IMR-90 (cell line): ENCODE measurements around the gene PAM. TPM values are rescaled to one million over a fixed set of nuclear protein-coding genes. Genes with fewer than 3 reads are reported as not detected.

Experiments
- ATAC-seq: fragments of 200-7000 bp; cut with Tn5 transposase; 2 replicates; pipeline ENCODE4 v1.9.1; 2020; ENCODE audit warnings: low read depth, mild to moderate bottlenecking, moderate library complexity
- BruUV-seq: library from RNA; stranded (reverse); fragments of 400-500 nt; replicated peaks from 2 replicates; lab custom pipeline; 2021; lab: Mats Ljungman, UMichigan
- CTCF ChIA-PET: fragments of 300-600 bp; formaldehyde crosslinking; extraction: SDS; loops from one replicate; lab custom pipeline; 2021; ENCODE audit warnings: antibody characterized with exemption; lab: Yijun Ruan, JAX
- POLR2A ChIA-PET: fragments of 300-600 bp; sonication (Branson Sonifier 250); formaldehyde crosslinking; loops from one replicate; lab custom pipeline; 2022; ENCODE audit warnings: antibody characterized with exemption; ENCODE audit not compliant: unreplicated experiment; lab: Charles Lee
- DNase-seq: peaks from one replicate; pipeline ENCODE4 v3.0.0; 2013
- H2AFZ ChIP-seq: replicated peaks from 2 replicates; pipeline ENCODE3; 2013; ENCODE audit warnings: low read length, mild to moderate bottlenecking; ENCODE audit not compliant: poor library complexity
- H2AK5ac ChIP-seq: 2 replicates; pipeline ENCODE4 v1.6.1; 2013; ENCODE audit warnings: low read depth, low read length, inconsistent platforms
- H2AK9ac ChIP-seq: replicated peaks from 2 replicates; pipeline ENCODE3; 2013; ENCODE audit warnings: mild to moderate bottlenecking, low read depth, low read length, moderate library complexity; ENCODE audit not compliant: poor library complexity
- H2BK120ac ChIP-seq: 2 replicates; pipeline ENCODE4 v1.6.1; 2013; ENCODE audit warnings: low read depth, low read length, inconsistent platforms
- H2BK15ac ChIP-seq: 3 replicates; pipeline ENCODE4 v1.6.1; 2013; ENCODE audit warnings: low read depth, low read length, inconsistent platforms
- H2BK20ac ChIP-seq: 2 replicates; pipeline ENCODE4 v1.6.1; 2013; ENCODE audit warnings: low read depth, mild to moderate bottlenecking, inconsistent platforms, low read length, moderate library complexity
- H2BK5ac ChIP-seq: 2 replicates; pipeline ENCODE4 v1.6.1; 2013; ENCODE audit warnings: mild to moderate bottlenecking, low read depth, low read length, inconsistent platforms; ENCODE audit not compliant: poor library complexity, severe bottlenecking
- H3K14ac ChIP-seq: replicated peaks from 2 replicates; pipeline ENCODE4 v1.6.1; 2013; ENCODE audit warnings: low read depth, low read length, inconsistent platforms
- H3K18ac ChIP-seq: 2 replicates; pipeline ENCODE4 v1.6.1; 2013; ENCODE audit warnings: low read depth, low read length, control low read depth
- H3K23ac ChIP-seq: 2 replicates; pipeline ENCODE4 v1.6.1; 2013; ENCODE audit warnings: low read depth, low read length, inconsistent platforms
- H3K27ac ChIP-seq: 2 replicates; pipeline ENCODE4 v1.5.1; 2013; ENCODE audit warnings: mild to moderate bottlenecking, control low read depth, low read length; ENCODE audit not compliant: insufficient read depth
- H3K27me3 ChIP-seq: 2 replicates; pipeline ENCODE4 v1.6.1; 2013; ENCODE audit warnings: low read length; ENCODE audit not compliant: control insufficient read depth, insufficient read depth
- H3K36me3 ChIP-seq: 2 replicates; pipeline ENCODE4 v1.6.1; 2013; ENCODE audit warnings: low read length, mixed read lengths; ENCODE audit not compliant: control insufficient read depth, insufficient read depth
- H3K4ac ChIP-seq: 2 replicates; pipeline ENCODE4 v1.6.1; 2013; ENCODE audit warnings: low read depth, low read length, inconsistent platforms
- H3K4me1 ChIP-seq: 2 replicates; pipeline ENCODE4 v1.6.1; 2013; ENCODE audit warnings: low read length, mixed read lengths; ENCODE audit not compliant: control insufficient read depth, insufficient read depth
- H3K4me2 ChIP-seq: 2 replicates; pipeline ENCODE4 v1.6.1; 2013; ENCODE audit warnings: low read depth, mild to moderate bottlenecking, control low read depth, low read length, moderate library complexity
- H3K4me3 ChIP-seq: 2 replicates; pipeline ENCODE4 v1.5.1; 2013; ENCODE audit warnings: low read depth, mild to moderate bottlenecking, control low read depth, low read length, moderate library complexity; ENCODE audit not compliant: insufficient read depth
- H3K56ac ChIP-seq: 2 replicates; pipeline ENCODE4 v1.6.1; 2013; ENCODE audit warnings: low read length, inconsistent platforms; ENCODE audit not compliant: insufficient read depth; ENCODE audit errors: extremely low read depth
- H3K79me1 ChIP-seq, 2 experiments: 2 replicates each; pipeline ENCODE4 v1.6.1; 2013; ENCODE audit warnings: low read length in 2 of 2, inconsistent platforms in 1 of 2, low read depth in 1 of 2
- H3K9ac ChIP-seq: 2 replicates; pipeline ENCODE4 v1.6.1; 2013; ENCODE audit warnings: low read depth, low read length, control low read depth
- H3K9me1 ChIP-seq: 2 replicates; pipeline ENCODE4 v1.6.1; 2013; ENCODE audit warnings: low read length, inconsistent platforms; ENCODE audit not compliant: insufficient read depth
- H3K9me3 ChIP-seq: 2 replicates; pipeline ENCODE4 v1.6.1; 2013; ENCODE audit warnings: low read length; ENCODE audit not compliant: control insufficient read depth, insufficient read depth
- H4K20me1 ChIP-seq: 2 replicates; pipeline ENCODE4 v1.6.1; 2013; ENCODE audit warnings: low read length, inconsistent platforms; ENCODE audit not compliant: insufficient read depth
- H4K5ac ChIP-seq: 2 replicates; pipeline ENCODE4 v1.6.1; 2013; ENCODE audit warnings: mild to moderate bottlenecking, low read depth, low read length, control low read depth
- H4K8ac ChIP-seq, 2 experiments: 2 replicates each; pipeline ENCODE4 v1.6.1; 2013; ENCODE audit warnings: low read depth in 2 of 2, low read length in 2 of 2, control low read depth in 1 of 2, inconsistent platforms in 1 of 2
- H4K91ac ChIP-seq: 2 replicates; pipeline ENCODE4 v1.6.1; 2013; ENCODE audit warnings: low read depth, low read length, inconsistent platforms; ENCODE audit not compliant: insufficient read depth
- CHD1 ChIP-seq: IDR thresholded peaks from 2 replicates; pipeline ENCODE4 v1.6.1; 2012; ENCODE audit warnings: low read depth, low read length, improper control_type of control experiment
- MAZ ChIP-seq: IDR thresholded peaks from 2 replicates; pipeline ENCODE4 v1.6.1; 2012; ENCODE audit warnings: low read depth, mild to moderate bottlenecking, low read length, improper control_type of control experiment, moderate library complexity, borderline replicate concordance
- USF2 ChIP-seq: fragments of 150-350 bp; IDR thresholded peaks from 2 replicates; pipeline ENCODE4 v1.6.1; 2017; ENCODE audit warnings: mild to moderate bottlenecking, antibody characterized with exemption, low read length, low read depth
- WGBS, 2 experiments: methylation state at CpG; one replicate each; pipeline versions ENCODE4 v1.1.5 to v1.1.7; 2013; ENCODE audit warnings: missing lambda C conversion rate in 2 of 2; ENCODE audit not compliant: insufficient read length in 1 of 2; ENCODE audit errors: extremely low coverage in 2 of 2; 5-methylcytosine and 5-hydroxymethylcytosine counted together
- dilution Hi-C: fragments of 300-500 bp; cut with HindIII; formaldehyde crosslinking; loops from one replicate; pipeline ENCODE4 v1.14.3; 2018; ENCODE audit warnings: low sequenced_read_pairs; ENCODE audit not compliant: unreplicated experiment
- in situ Hi-C: fragments of 300-500 bp; cut with MboI; formaldehyde crosslinking; loops from 3 replicates; pipeline ENCODE4 v1.14.3; 2019; ENCODE audit warnings: low sequenced_read_pairs, inconsistent platforms, mixed read lengths
- intact Hi-C: fragments of 100-400 bp; cut with micrococcal nuclease; formaldehyde crosslinking; loops from 2 replicates; pipeline ENCODE4 v1.10.0; 2022
- polyA plus RNA-seq, 3 experiments: library from polyadenylated mRNA; depleted of rRNA; stranded (reverse); fragments of >200 nt; gene quantifications; 2 replicates each; pipeline ENCODE4 v1.2.3, GENCODE V29; 2012; ENCODE audit warnings: low replicate concordance in 1 of 3
- total RNA-seq: library from RNA; depleted of rRNA; stranded (reverse); fragments of >200 nt; gene quantifications from 2 replicates; pipeline ENCODE4 v1.2.3, GENCODE V29; 2012
- TF ChIP-seq, protein P1 (sequence below): conservative IDR thresholded peaks from 2 replicates; pipeline ENCODE4 v1.5.1; 2012; ENCODE audit warnings: mild to moderate bottlenecking, low read depth, low read length, improper control_type of control experiment

The PAM gene
- total and polyA plus RNA-seq, 2 of the 4 experiments (the other 2 are of a cell fraction), result 115 to 179 TPM

DNA sequence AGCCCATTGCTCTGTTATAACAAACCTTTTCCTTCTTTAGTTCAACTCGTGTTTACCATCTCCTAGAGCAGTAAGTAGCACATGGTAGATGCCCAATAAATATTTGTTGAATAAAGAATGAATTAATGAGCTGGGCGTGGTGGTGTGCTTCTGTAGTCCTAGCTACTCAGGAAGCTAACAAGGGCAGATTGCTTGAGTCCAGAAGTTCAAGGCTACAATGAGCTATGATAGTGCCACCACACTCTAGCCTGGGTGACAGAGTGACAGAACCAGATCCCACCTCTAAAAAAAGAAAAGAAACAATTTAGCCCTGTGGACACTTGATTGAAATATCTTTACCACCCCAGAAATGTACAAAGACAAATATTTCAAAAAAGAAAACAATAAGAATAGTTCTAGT, 14.6 kb upstream of the PAM start:
- H3K27me3 ChIP-seq, result no peaks in the 10 kb centered on the region
- no peak for ATAC-seq
- H2AFZ ChIP-seq, result no peak overlapping the region
- DNase-seq, result no peak
- no peak overlapping the region for H4K91ac ChIP-seq
- H3K27ac ChIP-seq, result no peak overlapping the region
- no peaks in the 10 kb centered on the region for H3K9me1 ChIP-seq
- H3K23ac ChIP-seq, result no peak overlapping the region
- no peak overlapping the region for H2BK120ac ChIP-seq
- no peak overlapping the region for H4K5ac ChIP-seq
- no peaks in the 10 kb centered on the region for H3K4me1 ChIP-seq
- dilution Hi-C loops, result no loop called here
- ChIA-PET CTCF (no interaction called here), POLR2A (no interaction called here)
- no TSS peak for BruUV-seq
- H3K56ac ChIP-seq, result no peak overlapping the region
- intact Hi-C loops, result no loop called here
- H3K9me3 ChIP-seq, result no peaks in the 10 kb centered on the region
- in situ Hi-C loops, result no loop called here
- no peak overlapping the region for H2BK20ac ChIP-seq
- no peak overlapping the region for H3K4ac ChIP-seq
- TF ChIP-seq CHD1 (no peak), USF2 (no peak), MAZ (no peak)
- TF ChIP-seq, protein P1, sequence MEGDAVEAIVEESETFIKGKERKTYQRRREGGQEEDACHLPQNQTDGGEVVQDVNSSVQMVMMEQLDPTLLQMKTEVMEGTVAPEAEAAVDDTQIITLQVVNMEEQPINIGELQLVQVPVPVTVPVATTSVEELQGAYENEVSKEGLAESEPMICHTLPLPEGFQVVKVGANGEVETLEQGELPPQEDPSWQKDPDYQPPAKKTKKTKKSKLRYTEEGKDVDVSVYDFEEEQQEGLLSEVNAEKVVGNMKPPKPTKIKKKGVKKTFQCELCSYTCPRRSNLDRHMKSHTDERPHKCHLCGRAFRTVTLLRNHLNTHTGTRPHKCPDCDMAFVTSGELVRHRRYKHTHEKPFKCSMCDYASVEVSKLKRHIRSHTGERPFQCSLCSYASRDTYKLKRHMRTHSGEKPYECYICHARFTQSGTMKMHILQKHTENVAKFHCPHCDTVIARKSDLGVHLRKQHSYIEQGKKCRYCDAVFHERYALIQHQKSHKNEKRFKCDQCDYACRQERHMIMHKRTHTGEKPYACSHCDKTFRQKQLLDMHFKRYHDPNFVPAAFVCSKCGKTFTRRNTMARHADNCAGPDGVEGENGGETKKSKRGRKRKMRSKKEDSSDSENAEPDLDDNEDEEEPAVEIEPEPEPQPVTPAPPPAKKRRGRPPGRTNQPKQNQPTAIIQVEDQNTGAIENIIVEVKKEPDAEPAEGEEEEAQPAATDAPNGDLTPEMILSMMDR, result no peak
- H4K20me1 ChIP-seq, result no peaks in the 10 kb centered on the region
- WGBS, 2 experiments, result no CpG with 5 or more reads among the region's 2 CpGs
- no peak overlapping the region for H2AK5ac ChIP-seq
- no peak overlapping the region for H3K4me3 ChIP-seq
- H2AK9ac ChIP-seq, result no peak overlapping the region
- no peak overlapping the region for H3K4me2 ChIP-seq
- H3K9ac ChIP-seq, result no peak overlapping the region
- H2BK15ac ChIP-seq, result no peak overlapping the region
- H3K18ac ChIP-seq, result no peak overlapping the region
- H2BK5ac ChIP-seq, result no peak overlapping the region
- H3K36me3 ChIP-seq, result no peaks in the 10 kb centered on the region
- H3K14ac ChIP-seq, result no peak overlapping the region
- no peak overlapping the region for H4K8ac ChIP-seq
- no peaks in the 10 kb centered on the region for H3K79me1 ChIP-seq
